AG04450 (cell line): ENCODE measurements around the gene RNF43. TPM values are rescaled to one million over a fixed set of nuclear protein-coding genes. Genes with fewer than 3 reads are reported as not detected.

Experiments
- CTCF ChIA-PET: fragments of 300-600, 350-600 bp; formaldehyde crosslinking; extraction: SDS; loops from one replicate; lab custom pipeline; 2022; ENCODE audit warnings: antibody characterized with exemption, inconsistent platforms; lab: Charles Lee
- POLR2A ChIA-PET: fragments of 350-600 bp; formaldehyde crosslinking; extraction: SDS; loops from one replicate; lab custom pipeline; 2021; ENCODE audit warnings: antibody characterized with exemption, inconsistent platforms; lab: Yijun Ruan, JAX
- DNase-seq: peaks from one replicate; pipeline ENCODE4 v3.0.0-alpha.2; 2011; ENCODE audit warnings: low read depth, low spot score
- H3K27ac ChIP-seq: one replicate; pipeline ENCODE4 v1.5.1; 2012; ENCODE audit warnings: low read depth, low read length, control low read depth
- H3K27me3 ChIP-seq: one replicate; pipeline ENCODE4 v1.6.0; 2012; ENCODE audit warnings: low read length; ENCODE audit not compliant: control insufficient read depth, insufficient read depth
- H3K4me3 ChIP-seq: 2 replicates; pipeline ENCODE4 v1.5.1; 2011; ENCODE audit warnings: mild to moderate bottlenecking, low read depth, low read length, control low read depth
- H3K9me3 ChIP-seq: 2 replicates; pipeline ENCODE4 v1.5.1; 2012; ENCODE audit warnings: low read length; ENCODE audit not compliant: control insufficient read depth, insufficient read depth
- CTCF ChIP-seq: IDR thresholded peaks from 2 replicates; pipeline ENCODE4 v1.5.1; 2011; ENCODE audit warnings: low read depth, low read length, control low read depth, inconsistent platforms
- polyA plus RNA-seq: library from polyadenylated mRNA; depleted of rRNA; stranded (reverse); fragments of >200 nt; gene quantifications from 2 replicates; pipeline ENCODE4 v1.2.3, GENCODE V29; 2011

Gene RNF43
- polyA plus RNA-seq, 1 experiment, result not detected

- H3K27ac ChIP-seq, result no peak overlapping the region
- no peak for DNase-seq
Measured at GRCh38 chr17:58371300-58371950, 45.9 kb downstream of the RNF43 start.

GRCh38 chr17:58370716-58371115 lies 46.6 kb downstream of the RNF43 start:
- no peak for DNase-seq
- TF ChIP-seq CTCF, result no peak
- Histone ChIP-seq H3K27ac (no peak overlapping the region), H3K9me3 (no peaks in the 10 kb centered on the region), H3K4me3 (no peak overlapping the region), H3K27me3 (peaks cover 9% of the 10 kb centered on the region)
- CTCF ChIA-PET, result interaction anchor here (0.6 to 1.6 kb wide), 2 partner anchors 84 to 121 kb away, joined by 3 to 5 read pairs; no protein-coding TSS in a partner anchor
- POLR2A ChIA-PET, result no interaction called here

More at GRCh38 chr17:58371300-58371950, 45.9 kb downstream of the RNF43 start:
- H3K9me3 ChIP-seq, result no peaks in the 10 kb centered on the region
- peaks cover 9% of the 10 kb centered on the region for H3K27me3 ChIP-seq
- POLR2A ChIA-PET, result no interaction called here
- TF ChIP-seq CTCF, result no peak
- no peak overlapping the region for H3K4me3 ChIP-seq
- CTCF ChIA-PET, result interaction anchor here (1.6 kb wide), 1 partner anchor 121 kb away, joined by 5 read pairs; no protein-coding TSS in a partner anchor

GRCh38 chr17:58370309-58370708 lies 47.0 kb downstream of the RNF43 start:
- H3K27me3 ChIP-seq, result peaks cover 12% of the 10 kb centered on the region
- H3K4me3 ChIP-seq, result no peak overlapping the region
- DNase-seq, result no peak
- TF ChIP-seq CTCF, result no peak
- ChIA-PET CTCF (interaction anchor here (0.6 to 1.6 kb wide), 2 partner anchors 83 to 120 kb away, joined by 3 to 5 read pairs; no protein-coding TSS in a partner anchor), POLR2A (no interaction called here)
- H3K27ac ChIP-seq, result no peak overlapping the region
- no peaks in the 10 kb centered on the region for H3K9me3 ChIP-seq

- no peaks in the 10 kb centered on the region for H3K9me3 ChIP-seq
- no peak overlapping the region for H3K4me3 ChIP-seq
- ChIA-PET CTCF (interaction anchor here (0.6 to 1.6 kb wide), 2 partner anchors 59 to 119 kb away, joined by 5 to 6 read pairs; no protein-coding TSS in a partner anchor), POLR2A (interaction anchor here (0.7 kb wide), 1 partner anchor 107 kb away, joined by 8 read pairs; no protein-coding TSS in a partner anchor)
- H3K27me3 ChIP-seq, result peaks cover 15% of the 10 kb centered on the region
- no peak for TF ChIP-seq CTCF
- no peak for DNase-seq
- no peak overlapping the region for H3K27ac ChIP-seq
Measured at GRCh38 chr17:58369214-58370031, 47.9 kb downstream of the RNF43 start.
